Spleen (tissue), 7 donors: ENCODE results near the gene UGT1A9.

Experiments used
- CTCF ChIP-seq, 11 experiments: fragments of 200-600 bp in 7 of 11; fragments of 450-650 bp in 4 of 11; sonication (generic) in 4 of 11; IDR thresholded peaks in 8 of 11; conservative IDR thresholded peaks in 3 of 11; 1 replicate in 7 of 11; 2 replicates in 4 of 11; pipeline versions ENCODE4 v1.4.0 to v1.8.0; 2016 to 2021; ENCODE audit warnings: antibody characterized with exemption in 11 of 11, inconsistent platforms in 4 of 11, mild to moderate bottlenecking in 1 of 11
- POLR2A ChIP-seq, 3 donors: fragments of 450-650 bp; IDR thresholded peaks; one replicate each; pipeline ENCODE4 v1.5.1; 2017; ENCODE audit warnings: antibody characterized with exemption in 3 of 3, mild to moderate bottlenecking in 1 of 3
- POLR2AphosphoS5 ChIP-seq, 3 donors: sonication (generic); formaldehyde crosslinking; IDR thresholded peaks; one replicate each; pipeline ENCODE4 v1.5.1; 2017; ENCODE audit warnings: antibody characterized with exemption in 3 of 3
- donor health status: DM: no; HTN: no; CAD: no; lungs with moderate emphysema.
- donor health status: DM: no; HTN: no; CAD: no.
- donor health status: DM: no; HTN: no; CAD: no.

- TF ChIP-seq CTCF (IDR thresholded peaks at IDR 0.05 in 8 of 11, conservative IDR thresholded peaks at IDR 0.05 in 3 of 11) (no peak), POLR2A (IDR thresholded peaks at IDR 0.05) (no peak), POLR2AphosphoS5 (IDR thresholded peaks at IDR 0.05) (no peak)
These were observed 20.0 kb downstream of the UGT1A9 start for GRCh38 chr2:233691443-233692433.
